GM12872 (cell line): Measurements from ENCODE around the gene NT5C1A.

Experiments
- TF ChIP-seq, protein P1 (sequence below): IDR thresholded peaks from 3 replicates; pipeline ENCODE4 v1.5.1; 2011; ENCODE audit warnings: low read depth, mild to moderate bottlenecking, low read length, moderate library complexity; ENCODE audit not compliant: insufficient read depth

NT5C1A gene

GRCh38 chr1:39671793-39672550 is at the start of gene NT5C1A:
TSS of gene NT5C1A (minus strand) at chr1:39672107. CDS start at chr1:39672038, 69 bp downstream.
- TF ChIP-seq, protein P1, sequence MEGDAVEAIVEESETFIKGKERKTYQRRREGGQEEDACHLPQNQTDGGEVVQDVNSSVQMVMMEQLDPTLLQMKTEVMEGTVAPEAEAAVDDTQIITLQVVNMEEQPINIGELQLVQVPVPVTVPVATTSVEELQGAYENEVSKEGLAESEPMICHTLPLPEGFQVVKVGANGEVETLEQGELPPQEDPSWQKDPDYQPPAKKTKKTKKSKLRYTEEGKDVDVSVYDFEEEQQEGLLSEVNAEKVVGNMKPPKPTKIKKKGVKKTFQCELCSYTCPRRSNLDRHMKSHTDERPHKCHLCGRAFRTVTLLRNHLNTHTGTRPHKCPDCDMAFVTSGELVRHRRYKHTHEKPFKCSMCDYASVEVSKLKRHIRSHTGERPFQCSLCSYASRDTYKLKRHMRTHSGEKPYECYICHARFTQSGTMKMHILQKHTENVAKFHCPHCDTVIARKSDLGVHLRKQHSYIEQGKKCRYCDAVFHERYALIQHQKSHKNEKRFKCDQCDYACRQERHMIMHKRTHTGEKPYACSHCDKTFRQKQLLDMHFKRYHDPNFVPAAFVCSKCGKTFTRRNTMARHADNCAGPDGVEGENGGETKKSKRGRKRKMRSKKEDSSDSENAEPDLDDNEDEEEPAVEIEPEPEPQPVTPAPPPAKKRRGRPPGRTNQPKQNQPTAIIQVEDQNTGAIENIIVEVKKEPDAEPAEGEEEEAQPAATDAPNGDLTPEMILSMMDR = no peak

GRCh38 chr1:39721664-39722063 is 49.8 kb upstream of the NT5C1A start:
- TF ChIP-seq, protein P1 = no peak

- TF ChIP-seq, protein P1 = peak; percentile 44; the same call in 1 of the 3 replicates
These were observed 48.4 kb upstream of the NT5C1A start for GRCh38 chr1:39720094-39720999.

- TF ChIP-seq, protein P1 = peak; percentile 24; the same call in 1 of the 3 replicates
These were observed 45.9 kb upstream of the NT5C1A start for GRCh38 chr1:39717809-39718208.

DNA sequence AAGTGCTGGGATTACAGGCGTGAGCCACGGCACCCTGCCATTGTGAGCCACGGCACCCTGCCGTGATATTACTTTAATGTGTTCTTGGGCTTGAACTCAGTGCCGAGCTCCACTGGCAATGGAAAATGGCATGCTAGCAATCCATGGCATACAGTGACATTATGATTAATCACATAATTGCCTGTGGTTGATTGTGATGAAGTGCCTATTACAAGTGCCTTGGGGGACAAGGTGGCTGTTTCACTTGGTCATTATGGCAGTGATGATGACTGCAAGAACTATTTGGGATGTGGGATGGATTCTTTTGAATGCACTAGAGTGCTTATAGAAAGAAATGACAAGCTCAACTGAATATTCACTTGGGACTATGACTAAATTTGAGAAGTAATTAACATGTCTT is 41.6 kb upstream of the NT5C1A start:
- TF ChIP-seq, protein P1 = no peak

DNA sequence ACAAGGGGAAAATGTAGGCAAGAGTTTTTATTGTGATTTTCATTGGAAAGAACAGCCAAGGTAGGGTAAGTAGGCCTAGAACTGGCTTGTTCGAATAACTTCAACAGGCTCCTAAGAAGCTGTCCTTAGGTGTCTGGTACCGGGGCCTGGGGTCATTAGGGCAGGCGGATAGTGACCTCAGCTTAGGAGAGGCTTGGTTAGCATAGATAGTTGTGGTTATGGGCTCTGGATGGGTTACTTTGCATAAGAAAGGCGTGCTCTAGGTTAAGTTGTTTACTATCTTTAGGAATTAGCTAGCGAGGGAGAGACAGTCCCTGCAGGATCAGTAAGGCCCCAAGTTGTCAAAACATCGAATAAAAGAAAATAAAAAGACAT is 40.0 kb upstream of the NT5C1A start:
- TF ChIP-seq, protein P1 = no peak
